ENCODE results near the gene ABCC5.
A peak's percentile ranks its signal among the peaks of the same experiment; 100 is the strongest.
"Not testable (repeated sequence)": the region's sequence is repeated elsewhere in the genome, so short reads cannot be mapped to it uniquely, and the experiment has no call there.

ABCC5 gene

DNA sequence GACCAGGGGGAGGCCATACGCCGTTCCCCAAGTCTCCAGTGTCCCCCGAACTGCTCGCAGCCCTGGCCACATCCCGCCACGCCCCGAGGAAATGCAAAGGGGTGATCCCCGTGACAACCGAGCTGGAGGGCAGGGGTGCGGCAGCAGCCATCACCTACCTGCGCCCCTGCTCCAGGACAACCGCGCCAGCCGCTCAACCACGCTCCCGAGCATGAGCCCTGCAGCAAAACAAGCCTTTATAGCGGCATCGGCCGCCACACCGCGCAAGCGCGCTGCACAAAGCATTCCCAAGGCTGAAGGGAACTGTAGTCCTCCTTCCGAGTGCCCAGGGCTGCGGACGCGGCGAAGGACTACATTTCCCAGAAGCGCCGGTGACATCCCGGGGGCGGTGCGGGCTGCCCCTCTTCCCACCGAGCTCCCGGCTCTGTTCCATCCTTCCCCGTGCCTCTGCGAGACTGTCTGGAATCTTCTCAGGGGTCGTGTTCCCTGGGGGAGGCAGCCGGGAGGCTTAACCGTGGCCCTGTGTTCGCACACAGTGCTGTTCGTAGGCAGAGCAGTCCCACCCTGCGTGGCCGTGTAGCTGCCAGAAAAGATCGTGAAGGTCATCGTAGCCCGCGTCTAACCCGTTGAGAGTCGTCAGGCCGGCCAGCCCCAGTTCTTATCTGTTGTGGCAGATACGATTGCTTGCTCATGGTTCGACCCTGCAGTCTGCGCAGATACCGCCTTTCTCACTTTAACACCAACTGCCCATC is at the start of gene ABCC5:
Gene ABCC5, minus strand, starts transcription at position 213 of the 752 bp plus-strand sequence. CDS start 3,492 bp downstream, outside the sequence.
- DNase-seq, result peak; percentile 95

DNA sequence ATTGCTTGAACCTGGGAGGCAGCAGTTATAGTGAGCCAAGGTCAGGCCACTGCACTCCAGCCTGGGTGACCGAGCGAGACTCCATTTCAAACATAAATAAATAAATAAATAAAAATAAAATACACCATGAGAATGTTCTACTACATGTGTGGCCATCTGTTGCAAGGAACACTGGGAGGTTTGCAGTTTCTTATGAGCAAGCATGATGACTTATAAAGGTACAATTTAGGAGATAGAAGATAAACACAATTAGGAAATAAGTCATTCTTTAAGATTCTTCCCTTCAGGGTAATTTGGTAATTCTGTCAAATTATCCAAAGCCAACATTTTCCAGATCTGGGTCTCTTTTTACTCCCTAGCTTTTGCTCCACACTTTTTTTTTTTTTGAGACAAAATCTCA is 48.5 kb upstream of the ABCC5 start:
- no peak for DNase-seq

DNA sequence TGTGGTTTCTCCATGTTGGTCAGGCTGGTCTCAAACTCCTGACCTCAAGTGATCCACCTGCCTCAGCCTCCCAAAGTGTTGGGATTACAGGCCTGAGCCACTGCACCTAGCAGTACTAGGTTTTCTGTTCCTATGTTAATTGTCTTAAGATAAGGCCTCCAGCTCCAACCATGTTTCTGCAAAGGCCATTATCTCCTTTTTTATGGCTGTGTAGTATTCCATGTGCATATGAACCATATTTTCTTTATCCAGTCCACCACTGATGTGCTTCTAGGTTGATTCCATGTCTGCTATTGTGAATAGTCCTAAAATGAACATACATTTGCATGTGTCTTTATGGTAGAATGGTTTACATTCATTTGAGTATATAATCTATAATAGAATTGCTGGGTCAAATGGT is 45.0 kb upstream of the ABCC5 start:
- no peak for DNase-seq

DNA sequence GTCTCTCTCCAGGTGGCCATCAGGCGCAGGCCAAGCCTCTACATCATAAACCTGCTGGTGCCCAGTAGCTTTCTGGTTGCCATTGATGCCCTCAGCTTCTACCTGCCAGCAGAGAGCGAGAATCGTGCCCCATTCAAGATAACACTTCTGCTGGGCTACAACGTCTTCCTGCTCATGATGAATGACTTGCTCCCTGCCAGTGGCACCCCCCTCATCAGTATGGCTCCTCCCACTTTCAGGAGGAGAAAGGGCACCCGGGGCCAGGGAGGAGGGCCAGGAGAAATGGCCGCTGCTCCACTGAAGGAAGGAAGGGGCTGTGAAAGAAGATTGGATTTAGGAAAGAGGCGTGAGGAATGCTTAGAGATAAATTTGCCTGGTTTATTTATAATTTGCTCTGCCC is 41.7 kb upstream of the ABCC5 start:
- DNase-seq, result no peak

DNA sequence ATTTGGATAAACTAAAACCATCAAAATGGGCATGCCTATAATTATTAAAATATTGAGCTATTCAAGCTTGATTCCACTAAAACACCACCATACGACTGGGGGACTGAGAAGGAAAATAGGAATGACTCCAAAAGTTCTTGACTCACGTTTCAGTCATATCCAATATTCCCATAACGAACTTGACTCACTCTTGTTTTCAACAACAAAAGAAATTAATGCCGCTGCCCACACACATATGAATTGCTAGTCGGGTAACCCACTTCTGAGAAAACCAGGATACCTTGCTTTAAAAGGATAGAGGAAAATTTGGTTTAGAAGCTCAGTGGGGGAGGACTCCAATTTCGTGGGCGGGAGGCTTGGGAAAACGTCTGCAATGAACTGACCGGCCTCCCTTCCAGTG is 40.3 kb upstream of the ABCC5 start:
- no peak for DNase-seq

DNA sequence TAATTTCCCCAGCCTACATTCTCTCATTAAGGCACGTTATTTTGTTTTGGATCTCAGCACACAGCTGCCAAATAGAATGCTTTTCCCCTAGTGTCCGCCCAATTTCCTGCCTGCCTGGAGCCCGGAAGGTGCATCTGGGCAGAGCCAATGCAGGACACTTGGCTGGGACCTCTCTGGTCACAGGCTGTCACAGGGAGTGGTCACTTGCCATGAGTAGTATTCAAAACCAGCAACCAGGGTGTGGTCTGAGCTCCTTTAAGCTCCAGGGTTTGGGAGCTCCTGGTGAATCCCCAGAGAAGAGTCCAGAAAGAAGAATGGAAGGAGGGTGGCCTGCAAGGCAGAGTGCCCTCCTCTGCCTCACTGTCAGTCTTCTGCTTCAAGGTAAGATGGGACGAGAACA is 35.1 kb upstream of the ABCC5 start, which contains the start of gene HTR3C:
Gene HTR3C, plus strand, starts transcription at position 281 of the 400 bp plus-strand sequence. Its CDS starts 34 bp downstream, at position 315.
- no peak for DNase-seq

DNA sequence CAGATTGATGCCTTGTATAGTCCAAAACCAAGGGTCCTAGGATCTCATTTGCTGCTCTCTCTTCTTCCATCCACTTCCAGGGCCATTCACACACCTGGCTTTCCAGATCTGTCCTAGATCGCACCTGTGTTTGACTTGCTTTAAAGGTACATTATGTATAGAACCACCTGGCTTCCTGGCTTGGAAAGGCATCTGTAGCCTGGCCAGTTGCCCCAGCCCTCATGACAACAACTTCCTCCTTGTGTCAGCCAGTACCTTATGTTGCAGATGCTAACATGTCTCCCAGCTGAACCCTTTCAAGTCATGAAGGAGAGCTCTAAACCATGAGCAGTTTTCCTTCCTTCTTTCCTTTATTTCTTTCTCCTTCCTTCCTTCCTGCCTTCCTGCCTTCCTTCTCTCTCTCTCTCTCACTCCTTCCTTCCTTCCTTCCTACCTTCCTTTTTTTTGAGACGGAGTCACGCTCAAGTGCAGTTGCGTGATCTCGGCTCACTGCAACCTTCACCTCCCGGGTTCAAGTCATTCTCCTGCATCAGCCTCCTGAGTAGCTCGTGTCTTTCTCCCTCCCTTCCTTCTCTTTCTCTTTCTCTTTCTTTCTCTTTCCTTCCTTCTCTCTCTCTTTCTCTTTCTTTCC is 32.6 kb upstream of the ABCC5 start:
- peak; percentile 63 for DNase-seq

DNA sequence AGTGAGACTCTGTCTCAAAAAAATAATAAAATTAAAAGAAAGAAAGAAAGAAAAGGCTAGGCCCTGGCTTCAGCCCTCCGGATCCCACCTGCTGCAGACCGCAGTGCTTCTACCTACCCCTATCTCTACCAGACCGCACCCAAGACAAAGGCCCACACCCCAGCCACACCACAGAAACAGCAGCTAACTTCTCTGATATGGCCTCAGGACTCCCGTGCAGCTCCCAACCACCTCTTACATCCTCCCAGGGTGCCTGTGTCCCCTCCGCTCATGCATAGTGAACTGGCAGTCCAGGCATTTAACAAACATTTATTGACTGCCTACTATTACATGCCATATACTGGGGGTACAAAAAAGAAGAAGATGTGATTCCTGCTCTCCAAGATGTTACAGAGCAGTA is 28.3 kb upstream of the ABCC5 start:
- DNase-seq, result no peak

DNA sequence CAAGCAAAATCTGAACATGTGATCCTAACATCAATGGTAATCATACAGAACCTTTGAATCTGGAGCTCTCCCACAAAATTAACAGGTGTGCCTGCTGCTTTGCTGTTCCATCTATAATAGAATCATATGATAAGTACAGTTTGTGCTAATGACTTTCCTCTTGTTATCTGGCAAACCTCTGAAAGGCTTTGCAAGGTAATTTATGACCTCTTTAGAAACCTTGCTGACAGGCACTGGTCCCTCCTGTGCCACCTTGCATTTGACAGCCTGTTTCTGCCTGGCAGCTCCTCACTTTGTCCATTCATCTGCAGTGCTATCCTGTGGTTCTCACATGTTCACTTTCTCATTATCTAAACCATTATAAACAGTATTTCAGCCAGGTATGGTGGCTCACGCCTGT is 24.9 kb upstream of the ABCC5 start:
- peak; percentile 89 for DNase-seq

DNA sequence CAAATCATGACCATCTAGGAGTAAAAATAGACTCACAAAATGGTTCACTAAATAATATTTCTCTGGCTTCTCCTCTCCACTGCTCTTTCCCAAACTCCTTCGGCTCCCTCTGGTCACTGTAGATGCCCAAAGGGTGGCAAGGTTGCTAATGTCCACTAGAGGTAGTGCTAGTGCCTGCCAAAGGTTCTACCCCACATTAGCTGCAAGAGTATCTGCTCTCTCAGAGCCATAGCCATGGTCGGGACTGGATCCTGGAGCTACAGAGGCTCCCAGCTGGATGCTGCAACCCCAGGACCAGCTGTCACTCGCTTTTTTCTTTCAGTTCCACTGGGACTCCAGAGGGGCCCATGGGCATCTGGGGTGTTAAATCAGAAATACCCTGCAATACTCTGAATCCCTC is 22.3 kb upstream of the ABCC5 start:
- peak; percentile 44 for DNase-seq

DNA sequence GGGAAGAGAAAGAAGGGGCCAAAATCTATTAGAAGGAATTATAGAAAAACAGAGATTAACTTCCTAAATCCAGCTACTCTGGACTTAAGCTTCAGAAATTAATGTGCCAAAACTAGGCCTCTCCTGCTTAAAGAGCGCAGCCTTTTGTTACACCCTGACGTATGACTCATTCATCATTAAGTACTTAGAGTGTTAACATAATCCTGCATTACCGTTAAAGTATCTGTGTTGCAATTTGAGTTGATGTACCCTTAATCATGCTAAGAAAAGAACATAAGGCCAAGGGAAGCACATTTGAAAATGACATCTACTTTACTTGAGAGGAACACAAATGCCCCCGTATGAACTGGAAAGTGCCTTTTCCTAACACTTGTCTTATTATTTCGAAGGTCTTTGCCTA is 21.7 kb upstream of the ABCC5 start:
- DNase-seq, result no peak

DNA sequence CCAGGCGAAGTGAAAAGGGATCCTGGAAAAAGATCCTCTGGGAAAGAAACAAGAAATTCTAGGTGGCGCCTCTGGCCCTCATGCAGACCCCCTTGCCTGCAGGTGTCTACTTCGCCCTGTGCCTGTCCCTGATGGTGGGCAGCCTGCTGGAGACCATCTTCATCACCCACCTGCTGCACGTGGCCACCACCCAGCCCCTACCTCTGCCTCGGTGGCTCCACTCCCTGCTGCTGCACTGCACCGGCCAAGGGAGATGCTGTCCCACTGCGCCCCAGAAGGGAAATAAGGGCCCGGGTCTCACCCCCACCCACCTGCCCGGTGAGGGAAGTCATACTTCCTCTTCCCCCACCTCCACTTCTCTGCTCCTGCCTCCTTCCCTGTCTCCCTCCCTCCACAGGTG is 20.6 kb upstream of the ABCC5 start:
- DNase-seq, result not testable (repeated sequence)

DNA sequence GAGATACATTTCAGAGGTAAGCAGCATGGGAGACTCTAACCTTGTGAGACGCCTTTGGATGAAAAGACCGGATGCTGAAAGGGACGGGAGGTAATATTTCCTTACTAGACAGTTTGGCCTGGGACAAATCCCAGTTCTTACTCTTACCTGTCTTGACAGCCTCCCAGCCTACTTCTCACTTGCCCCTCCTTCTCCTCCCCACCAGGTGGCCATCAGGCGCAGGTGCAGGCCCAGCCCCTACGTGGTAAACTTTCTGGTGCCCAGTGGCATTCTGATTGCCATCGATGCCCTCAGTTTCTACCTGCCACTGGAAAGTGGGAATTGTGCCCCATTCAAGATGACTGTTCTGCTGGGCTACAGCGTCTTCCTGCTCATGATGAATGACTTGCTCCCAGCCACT is 20.1 kb upstream of the ABCC5 start:
- no peak for DNase-seq

DNA sequence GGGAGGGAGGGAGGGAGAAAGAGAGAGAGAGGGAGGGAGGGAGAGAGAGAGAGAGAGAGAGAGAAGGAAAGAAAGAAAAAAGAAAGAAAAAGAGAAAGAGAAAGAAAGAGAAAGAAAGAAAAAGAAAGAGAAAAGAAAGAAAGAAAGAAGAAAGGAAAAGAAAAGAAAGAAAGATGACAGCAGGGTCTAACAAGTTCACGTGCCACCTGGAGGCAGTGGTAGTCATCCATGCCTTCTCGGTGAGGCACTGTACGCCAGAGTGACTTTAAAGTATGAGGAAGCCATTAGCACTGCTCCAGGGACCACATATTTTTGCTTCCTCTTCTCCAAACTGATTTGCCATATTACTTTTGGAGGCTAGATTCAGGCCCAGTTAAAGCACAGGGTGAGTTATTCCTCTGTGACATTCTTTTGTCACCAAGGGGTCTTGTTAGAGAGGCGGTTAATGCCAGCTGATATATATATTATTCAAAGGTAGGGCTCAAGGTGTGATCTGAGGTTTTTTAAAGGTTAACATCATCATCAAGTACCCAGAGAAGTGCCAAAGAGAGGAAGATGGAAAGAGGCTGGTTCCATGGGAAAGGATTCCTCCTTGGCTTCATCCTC is 13.6 kb upstream of the ABCC5 start, which contains the start of gene HTR3D:
Gene HTR3D, plus strand, starts transcription at position 556 of the 606 bp plus-strand sequence. Its CDS starts 0 bp downstream, at position 556.
- no peak for DNase-seq

DNA sequence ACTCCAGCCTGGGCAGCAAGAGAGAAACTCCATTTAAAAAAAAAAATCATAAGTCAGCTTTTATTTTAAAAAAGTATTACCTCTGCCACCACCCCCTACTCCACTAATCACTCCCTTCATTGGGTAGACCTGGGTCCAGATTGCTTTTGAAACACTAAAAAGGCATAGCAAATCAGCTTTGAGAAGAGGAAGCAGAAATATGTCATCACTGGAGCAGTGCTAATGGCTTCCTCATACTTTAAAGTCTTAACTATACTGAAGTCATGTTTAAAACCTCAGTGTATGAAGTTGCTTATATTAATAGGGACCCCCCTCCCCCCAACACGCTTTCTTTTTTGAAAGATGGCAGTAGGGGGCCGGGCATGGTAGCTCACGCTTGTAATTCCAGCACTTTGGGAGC is 12.9 kb upstream of the ABCC5 start:
- no peak for DNase-seq

DNA sequence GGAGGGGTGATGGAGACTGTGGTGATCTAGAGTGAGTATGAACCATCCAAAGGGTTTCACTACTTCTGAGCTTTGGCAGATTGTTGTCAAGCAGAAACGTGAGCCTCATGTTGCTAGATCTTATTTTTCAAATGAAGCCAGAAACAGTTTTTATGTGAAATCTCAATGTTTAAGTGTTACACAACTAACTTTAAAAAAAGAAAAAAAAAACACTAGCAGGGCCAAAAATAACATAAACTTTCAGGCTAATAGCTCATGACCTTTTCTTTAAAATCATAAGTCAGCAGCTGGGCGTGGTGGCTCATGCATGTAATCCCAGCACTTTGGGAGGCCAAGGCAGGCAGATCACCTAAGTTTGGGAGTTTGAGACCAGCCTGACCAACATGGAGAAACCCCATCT is 11.8 kb upstream of the ABCC5 start:
- DNase-seq, result no peak

DNA sequence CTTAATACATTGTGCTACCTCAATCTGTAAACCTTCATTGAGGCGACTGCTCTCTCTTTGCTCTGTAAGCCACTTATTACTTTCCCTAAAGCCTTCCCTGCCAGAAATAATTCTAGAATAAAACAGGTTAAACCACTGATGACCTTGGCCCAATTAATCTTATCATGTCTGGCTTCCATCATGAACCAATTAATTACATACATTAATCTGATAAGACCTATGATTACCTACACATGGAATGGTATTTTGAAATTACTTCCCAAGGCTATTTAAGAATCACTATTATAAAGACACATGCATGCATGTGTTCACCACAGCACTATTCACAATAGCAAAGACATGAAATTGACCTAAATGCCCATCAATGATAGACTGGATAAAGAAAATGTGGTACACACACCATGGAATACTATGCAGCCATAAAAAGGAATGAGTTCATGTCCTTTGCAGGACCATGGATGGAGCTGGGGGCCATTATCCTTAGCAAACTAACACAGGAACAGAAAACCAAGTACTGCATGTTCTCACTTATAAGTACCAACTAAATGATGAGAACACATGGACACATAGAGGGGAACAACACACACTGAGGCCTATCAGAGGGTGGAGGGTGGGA is 10.7 kb upstream of the ABCC5 start:
- not testable (repeated sequence) for DNase-seq

DNA sequence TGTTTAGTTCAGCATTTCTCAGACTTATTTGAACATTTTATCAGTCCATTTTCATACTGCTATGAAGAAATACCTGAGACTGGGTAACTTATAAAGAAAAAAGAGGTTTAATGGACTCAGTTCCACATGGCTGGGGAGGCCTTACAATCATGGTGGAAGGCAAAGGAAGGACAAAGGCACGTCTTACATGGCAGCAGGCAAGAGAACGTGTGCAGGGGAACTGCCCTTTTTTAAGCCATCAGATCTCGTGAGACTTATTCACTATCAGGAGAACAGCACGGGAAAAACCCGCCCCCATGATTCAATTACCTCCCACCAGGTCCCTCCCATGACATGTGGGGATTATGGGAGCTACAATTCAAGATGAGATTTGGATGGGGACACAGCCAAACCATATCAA is 7.6 kb upstream of the ABCC5 start:
- not testable (repeated sequence) for DNase-seq

DNA sequence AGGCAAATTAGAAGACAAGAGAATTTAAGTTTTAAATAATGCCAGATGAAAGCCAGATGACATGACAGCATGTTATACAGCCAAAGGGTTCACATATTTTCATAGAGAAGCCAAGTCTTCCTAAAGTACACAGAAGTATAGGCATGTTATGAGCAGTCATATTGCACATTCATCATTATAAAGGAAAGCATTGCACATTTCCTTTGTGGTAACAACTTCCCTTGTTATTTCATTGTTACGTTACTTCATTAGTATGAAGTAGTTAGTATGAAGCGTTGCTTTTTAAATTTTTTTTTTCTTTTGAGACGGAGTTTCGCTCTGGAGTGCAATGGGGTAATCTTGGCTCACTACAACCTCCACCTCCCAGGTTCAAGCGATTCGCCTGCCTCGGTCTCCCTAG is 4.6 kb upstream of the ABCC5 start:
- DNase-seq, result no peak

DNA sequence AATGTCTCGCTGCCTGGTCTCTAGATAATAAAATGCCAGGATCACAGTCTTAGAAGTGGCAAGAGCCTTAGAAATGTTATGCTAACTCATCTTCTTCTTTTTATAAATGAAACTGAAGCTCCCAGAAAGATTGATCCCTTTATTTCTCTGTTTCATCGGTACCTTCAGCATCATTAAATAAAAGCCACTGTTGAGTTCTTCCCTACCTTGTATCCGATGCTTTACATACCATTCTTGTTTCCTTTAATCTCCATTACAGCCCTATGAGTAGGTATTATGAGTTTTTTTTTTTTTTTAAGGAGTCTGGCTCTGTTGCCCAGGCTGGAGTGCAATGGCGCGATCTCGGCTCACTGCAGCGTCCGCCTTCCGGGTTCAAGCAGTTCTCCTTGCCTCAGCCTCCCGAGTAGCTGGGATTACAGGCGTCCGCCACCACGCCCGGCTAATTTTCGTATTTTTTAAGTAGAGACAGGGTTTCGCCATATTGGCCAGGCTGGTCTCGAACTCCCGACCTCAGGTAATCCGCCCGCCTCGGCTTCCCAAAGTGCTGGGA is 815 bp upstream of the ABCC5 start:
- DNase-seq, result no peak

DNA sequence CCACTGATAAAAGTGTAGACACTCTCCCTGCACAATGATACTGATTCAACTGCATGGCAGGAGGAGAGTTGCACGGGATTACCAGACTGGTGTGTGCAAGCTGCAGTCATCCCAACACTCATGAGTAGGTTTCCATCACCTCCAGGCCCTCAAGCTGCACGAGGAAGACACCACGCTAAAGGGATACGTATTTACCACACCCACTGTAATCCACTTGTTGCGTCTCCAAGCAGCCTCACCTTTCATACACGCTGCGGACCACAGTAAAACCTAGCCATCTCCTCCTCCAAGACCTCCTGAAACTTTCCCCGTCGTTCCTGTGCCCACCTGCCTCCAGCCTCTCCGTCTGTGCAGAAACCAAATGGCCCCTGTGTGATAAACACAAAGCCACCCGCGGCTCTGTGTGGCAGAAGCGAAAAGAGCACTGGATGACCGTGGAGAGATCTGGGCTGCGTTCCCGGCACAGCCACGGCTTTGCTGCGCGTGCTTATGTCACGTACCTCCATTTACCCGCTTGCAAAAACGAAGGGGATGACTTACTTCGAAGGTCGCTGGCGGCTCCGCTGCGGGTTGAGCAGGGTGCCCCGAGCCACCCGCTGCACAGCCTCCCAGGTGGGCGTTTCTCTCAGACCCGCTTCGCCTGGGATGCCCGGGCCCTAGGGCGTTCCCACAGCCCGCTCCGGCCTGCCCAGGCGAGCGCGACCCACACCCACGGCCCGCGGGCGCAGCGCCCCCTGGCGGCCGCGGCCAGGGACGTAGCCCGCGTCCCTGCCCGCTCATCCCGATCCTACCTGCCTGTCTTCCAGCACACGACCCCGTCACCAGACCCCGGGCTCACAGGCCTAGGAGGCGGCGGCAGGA is 643 bp downstream of the ABCC5 start:
- DNase-seq, result peak; percentile 57

DNA sequence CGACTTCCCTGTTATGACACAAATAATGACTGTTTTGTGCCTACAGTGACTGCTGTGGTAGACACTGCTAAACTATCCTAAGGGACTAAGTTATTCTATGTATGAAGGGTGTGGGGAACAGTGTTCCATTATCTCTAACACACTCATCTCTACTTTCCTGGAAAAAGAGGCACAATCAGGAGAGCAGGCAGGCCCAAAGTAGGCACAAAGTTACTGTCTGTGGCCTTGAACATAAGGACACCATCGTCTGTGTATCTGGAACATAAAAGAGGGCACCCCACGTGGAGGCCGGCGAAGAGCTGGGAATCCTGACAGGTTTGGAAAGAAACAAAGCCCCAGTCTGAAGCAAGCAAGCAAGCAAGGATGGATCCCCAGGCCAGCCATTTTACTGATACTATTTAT is 1.5 kb downstream of the ABCC5 start:
- no peak for DNase-seq

Measured in COR-L47 (cell line).